GM19193 (cell line): Measurements from ENCODE around the gene RTL10.

Experiments used
- POLR2A ChIP-seq: IDR thresholded peaks from 4 replicates; pipeline ENCODE4 v1.6.1; 2011; ENCODE audit not compliant: insufficient read depth, insufficient read length; ENCODE audit errors: extremely low read depth

Gene RTL10

GRCh38 chr22:19884161-19884953 lies 29.7 kb upstream of the RTL10 start:
- TF ChIP-seq POLR2A, result no peak

DNA sequence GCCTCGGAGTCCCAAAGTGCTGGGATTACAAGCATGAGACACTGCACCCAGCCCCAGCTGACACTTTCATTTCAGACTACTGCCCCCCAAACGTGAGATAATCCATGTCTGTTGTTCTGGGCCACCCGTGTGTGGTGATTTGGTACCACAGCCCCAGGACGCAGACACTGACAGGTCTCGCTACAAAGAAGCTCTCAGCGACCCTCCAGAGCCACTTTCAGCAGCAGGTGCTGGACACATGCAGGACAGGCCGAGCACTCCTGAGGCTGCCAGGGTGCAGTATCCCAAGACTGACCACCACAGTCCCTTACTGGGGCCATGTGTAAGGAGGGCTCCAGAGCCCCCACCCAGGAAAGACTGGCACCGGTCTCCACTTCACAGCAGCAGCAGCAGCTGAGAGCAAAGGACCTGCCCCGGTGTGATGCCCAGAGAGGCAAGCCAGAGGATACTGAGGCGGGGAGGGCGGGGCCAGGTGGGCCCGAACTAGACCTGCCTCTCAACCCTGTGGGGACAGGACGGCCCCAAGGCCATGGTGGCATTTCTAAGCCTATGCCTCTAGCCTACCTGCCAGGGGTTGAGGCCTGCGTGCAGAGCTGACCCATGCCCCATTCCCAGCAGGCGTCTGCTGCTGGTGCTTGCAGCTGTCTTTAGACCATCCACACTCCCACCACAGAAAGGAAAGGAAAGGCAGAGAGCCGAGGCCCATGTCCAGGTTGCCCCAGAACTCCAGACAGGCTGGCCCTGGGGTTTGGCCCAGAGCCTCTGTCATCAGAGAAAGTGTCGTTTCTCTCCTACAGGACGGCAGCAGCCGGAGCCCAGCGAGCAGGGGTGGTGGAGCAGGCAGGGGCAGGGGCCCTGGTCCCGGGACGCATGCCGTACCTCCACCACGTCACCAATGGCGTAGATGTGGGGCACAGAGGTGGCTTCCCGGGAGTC lies 28.0 kb upstream of the RTL10 start:
- no peak for TF ChIP-seq POLR2A

DNA sequence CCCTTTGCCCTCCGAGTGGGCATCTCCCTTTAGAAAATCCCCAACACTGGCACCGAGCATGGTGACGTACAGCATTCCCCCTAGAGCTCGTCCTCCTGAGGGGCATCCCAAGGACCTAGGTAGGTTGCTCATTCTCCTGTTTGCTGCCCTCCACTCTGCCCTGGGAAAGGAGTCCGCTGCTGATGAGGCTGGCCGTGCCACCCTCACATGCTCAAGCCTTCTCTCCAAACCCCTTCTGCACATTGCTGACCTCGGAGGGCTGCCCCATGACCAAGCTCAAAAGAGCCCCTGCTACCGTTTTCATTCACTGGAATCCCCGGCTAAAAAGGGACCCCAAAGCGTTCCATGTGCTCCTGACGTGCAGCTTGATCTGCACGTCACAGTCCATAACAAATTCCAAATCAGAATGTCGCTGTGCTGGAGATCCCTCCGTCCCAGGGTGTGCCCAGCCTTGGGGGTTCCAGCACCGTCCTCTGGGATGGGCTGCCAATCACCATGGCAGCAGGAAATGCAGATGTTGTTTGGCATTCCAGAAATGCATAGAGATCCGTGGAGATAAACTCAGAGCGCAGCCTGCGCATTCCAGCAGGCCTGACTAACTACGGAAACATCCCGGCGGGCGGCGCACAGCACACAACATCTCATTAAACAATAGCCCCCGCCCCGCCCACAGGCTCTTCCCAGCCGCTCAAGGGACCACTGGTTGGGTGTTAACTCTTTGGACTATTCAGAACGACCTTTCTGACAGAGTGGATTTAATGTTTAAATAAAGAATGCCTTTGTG lies 26.3 kb upstream of the RTL10 start:
- no peak for TF ChIP-seq POLR2A

DNA sequence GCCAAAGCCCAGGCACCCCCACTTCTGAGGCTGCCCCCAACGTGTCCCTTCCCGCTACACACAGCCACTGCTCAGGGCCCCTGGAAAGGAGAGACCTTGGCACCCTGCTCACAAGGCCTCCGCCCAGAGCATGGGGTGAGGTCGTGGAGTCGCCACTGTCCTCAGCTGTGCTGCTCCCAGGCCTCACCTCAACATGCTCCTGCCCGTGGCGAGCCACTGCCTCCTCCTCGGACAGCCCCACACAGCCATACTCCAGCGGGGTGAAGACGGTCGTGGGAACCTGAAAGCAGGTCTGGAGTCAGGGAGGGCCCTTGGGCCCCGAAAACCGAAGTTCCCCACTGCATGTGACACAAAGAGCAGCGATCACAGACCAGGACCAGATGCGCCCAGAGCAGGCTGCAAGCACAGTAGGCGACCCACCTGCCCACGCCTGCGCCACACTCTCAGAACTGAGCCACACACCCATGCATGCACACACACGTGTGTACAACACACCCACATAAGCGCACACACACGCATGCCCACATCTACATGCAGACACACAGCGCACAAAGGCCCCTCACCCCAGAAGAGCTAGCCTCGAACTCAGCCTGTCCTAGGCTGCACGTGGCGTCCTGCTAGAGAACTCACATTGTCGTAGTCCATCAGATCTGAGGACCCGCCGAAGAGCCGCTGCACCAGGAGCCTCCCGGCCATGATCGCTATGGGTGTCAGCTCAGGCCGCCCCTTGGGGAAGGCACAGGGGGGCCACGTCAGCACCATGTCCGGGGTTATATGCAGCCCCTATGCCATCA lies 25.5 kb upstream of the RTL10 start:
- no peak for TF ChIP-seq POLR2A

- TF ChIP-seq POLR2A, result no peak
These were observed 24.9 kb upstream of the RTL10 start for GRCh38 chr22:19879643-19879991.

DNA sequence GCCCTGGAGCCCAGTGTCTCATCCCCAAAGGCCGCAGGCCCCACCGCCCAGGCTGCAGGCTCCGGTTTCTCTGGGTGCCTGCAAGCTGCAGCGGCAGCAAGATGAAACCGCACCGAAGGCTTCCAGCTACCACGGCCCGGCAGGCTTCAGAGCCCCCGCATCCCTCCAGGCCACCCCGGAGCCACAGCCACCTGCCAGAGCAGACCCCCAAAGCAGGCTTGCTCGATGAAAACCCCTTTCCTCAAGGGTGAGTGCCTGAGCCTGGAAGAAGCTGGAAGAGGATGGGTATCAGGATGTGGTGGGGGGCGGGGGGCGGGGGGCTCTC lies 24.5 kb upstream of the RTL10 start:
- TF ChIP-seq POLR2A, result no peak

- no peak for TF ChIP-seq POLR2A
These were observed 24.0 kb upstream of the RTL10 start for GRCh38 chr22:19878461-19879245.

- TF ChIP-seq POLR2A, result no peak
These were observed 23.1 kb upstream of the RTL10 start for GRCh38 chr22:19877626-19878339.

DNA sequence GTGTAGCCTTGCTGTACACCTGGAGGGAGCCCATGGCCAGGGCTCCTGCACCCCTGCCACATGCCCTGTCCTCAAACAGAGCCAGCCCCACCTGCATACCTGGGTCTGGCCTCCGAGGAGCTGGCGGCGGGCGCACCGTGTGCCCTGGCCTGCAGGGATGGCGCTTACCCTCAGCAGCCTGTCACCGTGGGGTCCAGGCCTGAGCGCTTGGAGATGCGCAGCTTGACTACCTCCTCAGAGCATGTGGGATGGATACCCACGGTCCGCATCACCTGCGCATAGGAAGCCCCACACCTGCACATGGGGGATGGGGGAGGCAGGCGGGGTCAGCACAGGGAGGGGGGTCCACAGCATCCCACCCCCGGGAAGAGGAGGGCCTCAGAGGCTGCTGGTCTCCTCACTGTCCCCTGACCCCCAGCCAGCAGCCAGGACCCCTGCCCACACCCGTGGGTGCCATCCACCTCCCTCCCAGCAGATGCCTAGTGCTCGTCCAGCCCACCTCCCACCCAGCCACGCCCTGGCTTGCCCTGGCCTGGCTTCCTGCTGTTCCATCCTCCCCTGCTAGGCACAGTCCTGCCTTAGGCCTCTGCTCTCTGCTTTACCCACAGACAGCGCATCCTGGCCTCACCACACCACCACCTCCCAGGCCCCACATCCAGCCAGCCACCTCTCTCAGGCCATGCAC lies 22.4 kb upstream of the RTL10 start:
- TF ChIP-seq POLR2A, result no peak

DNA sequence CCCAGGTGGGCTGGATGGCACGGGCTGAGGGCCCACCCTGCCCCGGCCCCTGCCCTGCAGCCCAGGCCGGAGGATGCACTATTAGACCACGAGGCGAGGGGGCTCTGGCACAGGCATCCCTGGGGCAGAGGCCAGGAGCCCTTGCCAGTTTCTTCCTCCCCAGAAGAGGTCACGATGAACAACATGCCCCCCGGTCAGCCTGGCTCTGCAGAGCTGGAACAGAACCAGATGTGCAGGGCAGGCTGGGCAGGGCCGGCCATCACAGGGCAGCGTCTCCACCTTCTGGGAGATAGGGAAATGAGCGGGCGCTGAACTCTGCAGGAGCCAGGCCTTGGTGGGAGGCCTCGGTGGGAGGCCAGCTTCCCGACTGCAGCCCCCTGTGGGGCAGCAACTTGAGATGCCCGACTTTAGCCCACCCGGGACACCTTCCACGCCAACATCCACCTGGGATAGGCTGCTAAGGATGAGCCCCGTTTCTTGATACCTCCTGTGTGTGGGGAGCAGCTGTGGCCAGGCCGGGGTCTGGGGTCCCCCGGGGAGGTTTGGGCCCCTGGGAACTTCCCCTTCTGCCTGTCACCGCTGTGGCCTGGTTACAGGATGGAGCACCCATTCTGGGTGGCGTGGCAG lies 21.8 kb upstream of the RTL10 start:
- no peak for TF ChIP-seq POLR2A

GRCh38 chr22:19875531-19876313 lies 21.0 kb upstream of the RTL10 start:
- TF ChIP-seq POLR2A, result no peak
